ENCODE data around the gene MRPL36. TPM values are rescaled to one million over a fixed set of nuclear protein-coding genes. Genes with fewer than 3 reads are reported as not detected.

Gene MRPL36
- total RNA-seq, 1 experiment from 2014 or later, result 145 TPM

DNA sequence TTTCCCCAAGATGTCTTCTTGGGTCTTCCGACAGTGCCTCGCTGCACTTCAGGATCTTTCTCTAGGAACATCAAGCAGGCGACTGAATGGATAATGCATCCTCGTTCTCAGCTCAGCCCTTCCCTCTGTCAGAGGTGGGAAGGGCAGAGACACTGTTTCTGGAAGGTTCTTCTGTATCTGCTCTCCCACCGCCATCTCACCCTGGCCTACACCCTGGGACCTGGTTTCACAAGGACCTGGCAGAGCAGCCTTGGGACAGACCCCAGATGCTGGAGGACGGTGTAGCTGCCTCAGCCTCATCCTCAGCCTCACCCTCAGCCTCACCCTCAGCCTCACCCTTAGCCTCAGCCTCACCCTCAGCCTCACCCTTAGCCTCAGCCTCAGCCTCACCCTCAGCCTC is 18.5 kb downstream of the MRPL36 start:
- no peak for DNase-seq
- POLR2A ChIA-PET (ENCODE audit: unreplicated experiment), result no interaction called here

DNA sequence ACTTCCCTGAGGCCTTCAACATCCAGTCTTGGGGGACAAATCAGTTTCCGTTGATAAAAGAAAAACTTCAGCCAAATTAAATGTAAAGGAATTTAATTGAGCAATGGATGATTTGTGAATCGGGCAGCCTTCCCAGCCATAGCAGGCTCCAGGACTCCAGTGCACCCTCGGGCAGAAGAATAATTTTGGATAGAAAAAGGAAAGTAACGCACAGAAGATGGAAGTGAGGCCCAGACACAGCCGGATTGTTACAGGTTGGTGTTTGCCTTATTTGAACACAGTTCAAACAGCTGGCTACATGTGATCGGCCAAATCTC is 19.1 kb downstream of the MRPL36 start:
- TF ChIP-seq, protein P1, sequence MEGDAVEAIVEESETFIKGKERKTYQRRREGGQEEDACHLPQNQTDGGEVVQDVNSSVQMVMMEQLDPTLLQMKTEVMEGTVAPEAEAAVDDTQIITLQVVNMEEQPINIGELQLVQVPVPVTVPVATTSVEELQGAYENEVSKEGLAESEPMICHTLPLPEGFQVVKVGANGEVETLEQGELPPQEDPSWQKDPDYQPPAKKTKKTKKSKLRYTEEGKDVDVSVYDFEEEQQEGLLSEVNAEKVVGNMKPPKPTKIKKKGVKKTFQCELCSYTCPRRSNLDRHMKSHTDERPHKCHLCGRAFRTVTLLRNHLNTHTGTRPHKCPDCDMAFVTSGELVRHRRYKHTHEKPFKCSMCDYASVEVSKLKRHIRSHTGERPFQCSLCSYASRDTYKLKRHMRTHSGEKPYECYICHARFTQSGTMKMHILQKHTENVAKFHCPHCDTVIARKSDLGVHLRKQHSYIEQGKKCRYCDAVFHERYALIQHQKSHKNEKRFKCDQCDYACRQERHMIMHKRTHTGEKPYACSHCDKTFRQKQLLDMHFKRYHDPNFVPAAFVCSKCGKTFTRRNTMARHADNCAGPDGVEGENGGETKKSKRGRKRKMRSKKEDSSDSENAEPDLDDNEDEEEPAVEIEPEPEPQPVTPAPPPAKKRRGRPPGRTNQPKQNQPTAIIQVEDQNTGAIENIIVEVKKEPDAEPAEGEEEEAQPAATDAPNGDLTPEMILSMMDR (conservative IDR thresholded peaks at IDR 0.05), result no peak
- TF ChIP-seq EZH2 (IDR thresholded peaks at IDR 0.05; ENCODE audit: low read depth), result no peak
- Histone ChIP-seq H3K36me3 (ENCODE audit: low read depth) (no peaks in the 10 kb centered on the region), H3K27me3 (ENCODE audit: insufficient read depth, low read depth) (peaks cover 97% of the 10 kb centered on the region), H3K9me3 (ENCODE audit: insufficient read depth, low read depth) (no peaks in the 10 kb centered on the region), H3K79me2 (ENCODE audit: low read depth) (no peaks in the 10 kb centered on the region), H3F3A (ENCODE audit: insufficient read depth, low read depth) (no peaks in the 10 kb centered on the region), H3K4me3 (no peak overlapping the region), H3K9me2 (ENCODE audit: insufficient read depth) (no peaks in the 10 kb centered on the region), H4K20me1 (ENCODE audit: insufficient read depth) (no peaks in the 10 kb centered on the region; the same call in 1 of the 2 replicates), H2AFZ (no peak overlapping the region), H3K27ac (no peak overlapping the region), H3K4me2 (no peak overlapping the region), H3K4me1 (replicated peaks; ENCODE audit: insufficient read depth) (no peaks in the 10 kb centered on the region)
- intact Hi-C loops (cut with micrococcal nuclease; ENCODE audit: unreplicated experiment), result no loop called here
- CTCF ChIA-PET, result no interaction called here
- POLR2A ChIA-PET (ENCODE audit: unreplicated experiment), result no interaction called here
- DNase-seq, result no peak
- BruUV-seq (replicated peaks), result no TSS peak

More for the DNA sequence above, 18.5 kb downstream of the MRPL36 start:
- TF ChIP-seq, protein P1 (conservative IDR thresholded peaks at IDR 0.05), result no peak
- no peak for TF ChIP-seq EZH2 (IDR thresholded peaks at IDR 0.05; ENCODE audit: low read depth)
- Histone ChIP-seq H3K4me3 (no peak overlapping the region), H3K36me3 (ENCODE audit: low read depth) (no peaks in the 10 kb centered on the region), H3K9me2 (ENCODE audit: insufficient read depth) (no peaks in the 10 kb centered on the region), H4K20me1 (ENCODE audit: insufficient read depth) (no peaks in the 10 kb centered on the region), H2AFZ (no peak overlapping the region), H3K4me1 (replicated peaks; ENCODE audit: insufficient read depth) (no peaks in the 10 kb centered on the region), H3K27ac (no peak overlapping the region), H3K27me3 (ENCODE audit: insufficient read depth, low read depth) (peaks cover 97% of the 10 kb centered on the region), H3F3A (ENCODE audit: insufficient read depth, low read depth) (no peaks in the 10 kb centered on the region), H3K79me2 (ENCODE audit: low read depth) (no peaks in the 10 kb centered on the region), H3K4me2 (no peak overlapping the region), H3K9me3 (ENCODE audit: insufficient read depth, low read depth) (no peaks in the 10 kb centered on the region)
- no TSS peak for BruUV-seq (replicated peaks)
- intact Hi-C loops (cut with micrococcal nuclease; ENCODE audit: unreplicated experiment), result no loop called here
- CTCF ChIA-PET, result no interaction called here

GRCh38 chr5:1779782-1780613 is 19.6 kb downstream of the MRPL36 start:
- intact Hi-C loops (cut with micrococcal nuclease; ENCODE audit: unreplicated experiment), result no loop called here
- no TSS peak for BruUV-seq (replicated peaks)
- Histone ChIP-seq H3K4me2 (no peak overlapping the region), H3K4me1 (replicated peaks; ENCODE audit: insufficient read depth) (no peaks in the 10 kb centered on the region), H3K36me3 (ENCODE audit: low read depth) (no peaks in the 10 kb centered on the region), H2AFZ (no peak overlapping the region), H3K4me3 (no peak overlapping the region), H4K20me1 (ENCODE audit: insufficient read depth) (no peaks in the 10 kb centered on the region; the same call in 1 of the 2 replicates), H3K79me2 (ENCODE audit: low read depth) (no peaks in the 10 kb centered on the region), H3F3A (ENCODE audit: insufficient read depth, low read depth) (no peaks in the 10 kb centered on the region), H3K9me2 (ENCODE audit: insufficient read depth) (no peaks in the 10 kb centered on the region), H3K27ac (no peak overlapping the region), H3K27me3 (ENCODE audit: insufficient read depth, low read depth) (peaks cover 97% of the 10 kb centered on the region), H3K9me3 (ENCODE audit: insufficient read depth, low read depth) (no peaks in the 10 kb centered on the region)
- POLR2A ChIA-PET (ENCODE audit: unreplicated experiment), result no interaction called here
- TF ChIP-seq EZH2 (IDR thresholded peaks at IDR 0.05; ENCODE audit: low read depth), result no peak
- no peak for DNase-seq
- CTCF ChIA-PET, result no interaction called here
